Muscle layer of colon (tissue), 2 donors: ENCODE measurements around the gene LRRN4.

Experiments
- H3K27ac ChIP-seq: one replicate; pipeline ENCODE4 v1.7.0; 2013; ENCODE audit warnings: low read depth, mild to moderate bottlenecking, low read length, moderate library complexity
- H3K27me3 ChIP-seq, 2 donors: one replicate each; pipeline ENCODE4 v1.7.0; 2013; ENCODE audit warnings: low read length in 2 of 2, mild to moderate bottlenecking in 2 of 2; ENCODE audit not compliant: insufficient read depth in 2 of 2, control insufficient read depth in 1 of 2
- H3K36me3 ChIP-seq: one replicate; pipeline ENCODE4 v1.7.0; 2013; ENCODE audit warnings: mild to moderate bottlenecking, low read length; ENCODE audit not compliant: insufficient read depth
- H3K4me1 ChIP-seq: one replicate; pipeline ENCODE4 v1.7.0; 2013; ENCODE audit warnings: mild to moderate bottlenecking, low read length; ENCODE audit not compliant: insufficient read depth
- H3K4me3 ChIP-seq, 2 donors: one replicate each; pipeline ENCODE4 v1.7.0; 2013; ENCODE audit warnings: low read length in 2 of 2, low read depth in 1 of 2, mild to moderate bottlenecking in 1 of 2, moderate library complexity in 1 of 2
- H3K9ac ChIP-seq: one replicate; pipeline ENCODE4 v1.7.0; 2013; ENCODE audit warnings: low read length
- H3K9me3 ChIP-seq: one replicate; pipeline ENCODE4 v1.7.0; 2013; ENCODE audit warnings: mild to moderate bottlenecking, low read length
- donor health status: abdominal sarcoma.
- donor health status: Adenocarcinoma of cecum.

LRRN4 gene

GRCh38 chr20:6079016-6079415 lies 25.2 kb upstream of the LRRN4 start:
- Histone ChIP-seq H3K4me1 (peaks cover 8% of the 10 kb centered on the region), H3K9ac (no peak overlapping the region), H3K9me3 (no peaks in the 10 kb centered on the region), H3K4me3 (no peak overlapping the region), H3K27ac (no peak overlapping the region), H3K27me3 (no peaks in the 10 kb centered on the region), H3K36me3 (no peaks in the 10 kb centered on the region)

- Histone ChIP-seq H3K4me3 (no peak overlapping the region), H3K27me3 (no peaks in the 10 kb centered on the region), H3K9me3 (no peaks in the 10 kb centered on the region), H3K9ac (no peak overlapping the region), H3K36me3 (no peaks in the 10 kb centered on the region), H3K27ac (no peak overlapping the region), H3K4me1 (peaks cover 8% of the 10 kb centered on the region)
These were observed 21.8 kb upstream of the LRRN4 start for GRCh38 chr20:6075428-6076219.

- Histone ChIP-seq H3K9me3 (no peaks in the 10 kb centered on the region), H3K27me3 (no peaks in the 10 kb centered on the region), H3K4me1 (peaks cover 8% of the 10 kb centered on the region), H3K27ac (no peak overlapping the region), H3K9ac (no peak overlapping the region), H3K36me3 (no peaks in the 10 kb centered on the region), H3K4me3 (no peak overlapping the region)
These were observed 20.9 kb upstream of the LRRN4 start for GRCh38 chr20:6074784-6075183.

- no peaks in the 10 kb centered on the region for H3K9me3 ChIP-seq
- H3K27ac ChIP-seq = no peak overlapping the region
- H3K4me3 ChIP-seq = no peak overlapping the region
- no peaks in the 10 kb centered on the region for H3K27me3 ChIP-seq
- H3K9ac ChIP-seq = no peak overlapping the region
- peaks cover 8% of the 10 kb centered on the region for H3K4me1 ChIP-seq
- H3K36me3 ChIP-seq = no peaks in the 10 kb centered on the region
These were observed 20.3 kb upstream of the LRRN4 start for GRCh38 chr20:6074145-6074561.

GRCh38 chr20:6070829-6071695 lies 17.2 kb upstream of the LRRN4 start:
- Histone ChIP-seq H3K4me1 (peaks cover 8% of the 10 kb centered on the region), H3K9ac (no peak overlapping the region), H3K27me3 (no peaks in the 10 kb centered on the region)

GRCh38 chr20:6069669-6070068 lies 15.8 kb upstream of the LRRN4 start:
- Histone ChIP-seq H3K27me3 (no peaks in the 10 kb centered on the region), H3K4me3 (no peak overlapping the region), H3K4me1 (no peaks in the 10 kb centered on the region), H3K27ac (no peak overlapping the region), H3K9ac (no peak overlapping the region), H3K36me3 (no peaks in the 10 kb centered on the region), H3K9me3 (no peaks in the 10 kb centered on the region)

More at GRCh38 chr20:6070829-6071695, 17.2 kb upstream of the LRRN4 start:
- H3K27ac ChIP-seq = no peak overlapping the region
- no peaks in the 10 kb centered on the region for H3K36me3 ChIP-seq
- no peaks in the 10 kb centered on the region for H3K9me3 ChIP-seq
- H3K4me3 ChIP-seq = no peak overlapping the region

GRCh38 chr20:6067763-6068318 lies 14.0 kb upstream of the LRRN4 start:
- H3K4me3 ChIP-seq = no peak overlapping the region
- H3K36me3 ChIP-seq = no peaks in the 10 kb centered on the region
- H3K9me3 ChIP-seq = no peaks in the 10 kb centered on the region
- H3K4me1 ChIP-seq = no peaks in the 10 kb centered on the region
- H3K27ac ChIP-seq = no peak overlapping the region
- no peak overlapping the region for H3K9ac ChIP-seq
- H3K27me3 ChIP-seq = no peaks in the 10 kb centered on the region

- H3K9me3 ChIP-seq = no peaks in the 10 kb centered on the region
- H3K4me3 ChIP-seq = no peak overlapping the region
- H3K27ac ChIP-seq = no peak overlapping the region
- H3K9ac ChIP-seq = no peak overlapping the region
- no peaks in the 10 kb centered on the region for H3K27me3 ChIP-seq
- H3K4me1 ChIP-seq = no peaks in the 10 kb centered on the region
- H3K36me3 ChIP-seq = no peaks in the 10 kb centered on the region
These were observed 12.7 kb upstream of the LRRN4 start for GRCh38 chr20:6066582-6066981.

- H3K27ac ChIP-seq = no peak overlapping the region
- H3K36me3 ChIP-seq = no peaks in the 10 kb centered on the region
- H3K9me3 ChIP-seq = no peaks in the 10 kb centered on the region
- H3K4me3 ChIP-seq = no peak overlapping the region
- H3K4me1 ChIP-seq = no peaks in the 10 kb centered on the region
- H3K27me3 ChIP-seq = peaks cover 0 to 4% of the 10 kb centered on the region in 2 donors
- H3K9ac ChIP-seq = no peak overlapping the region
These were observed 7.7 kb upstream of the LRRN4 start for GRCh38 chr20:6061544-6061943.

- no peaks in the 10 kb centered on the region for H3K4me1 ChIP-seq
- no peak overlapping the region for H3K4me3 ChIP-seq
- no peak overlapping the region for H3K27ac ChIP-seq
- peaks cover 0 to 4% of the 10 kb centered on the region in 2 donors for H3K27me3 ChIP-seq
- H3K9ac ChIP-seq = no peak overlapping the region
- no peaks in the 10 kb centered on the region for H3K36me3 ChIP-seq
- H3K9me3 ChIP-seq = no peaks in the 10 kb centered on the region
These were observed 6.4 kb upstream of the LRRN4 start for GRCh38 chr20:6060213-6060612.

GRCh38 chr20:6058684-6059295 lies 4.9 kb upstream of the LRRN4 start:
- Histone ChIP-seq H3K9me3 (no peaks in the 10 kb centered on the region), H3K27me3 (peaks cover 0 to 10% of the 10 kb centered on the region in 2 donors), H3K9ac (no peak overlapping the region), H3K4me1 (no peaks in the 10 kb centered on the region), H3K36me3 (no peaks in the 10 kb centered on the region), H3K27ac (no peak overlapping the region), H3K4me3 (no peak overlapping the region)
